GM23338 (cell line): ENCODE data around the gene SCFD2. TPM values are rescaled to one million over a fixed set of nuclear protein-coding genes. Genes with fewer than 3 reads are reported as not detected.

Experiments used
- ATAC-seq: fragments of 200-7000 bp; cut with Tn5 transposase; 3 replicates; pipeline ENCODE4 v1.9.1; 2020
- DNase-seq: peaks from one replicate; pipeline ENCODE4 v3.0.0-alpha.2; 2015; ENCODE audit warnings: low spot score
- H2AFZ ChIP-seq: fragments of 200-600 bp; sonication (generic); 2 replicates; pipeline ENCODE4 v1.8.0; 2016; ENCODE audit warnings: antibody characterized with exemption, mild to moderate bottlenecking, moderate library complexity
- H3F3A ChIP-seq: fragments of 200-600 bp; sonication (generic); replicated peaks from 2 replicates; pipeline ENCODE4 v1.8.0; 2017; ENCODE audit warnings: antibody characterized with exemption, mixed run types, low read depth
- H3K27ac ChIP-seq: fragments of 200-600 bp; sonication (generic); 2 replicates; pipeline ENCODE4 v1.6.1; 2016; ENCODE audit warnings: low read depth
- H3K27me3 ChIP-seq: fragments of 200-600 bp; sonication (generic); 2 replicates; pipeline ENCODE4 v1.8.0; 2016; ENCODE audit warnings: mild to moderate bottlenecking, mixed run types, moderate library complexity; ENCODE audit not compliant: insufficient read depth
- H3K36me3 ChIP-seq: fragments of 200-600 bp; sonication (generic); 2 replicates; pipeline ENCODE4 v1.8.0; 2016; ENCODE audit warnings: mild to moderate bottlenecking; ENCODE audit not compliant: insufficient read depth
- H3K4me1 ChIP-seq: fragments of 200-600 bp; sonication (generic); 2 replicates; pipeline ENCODE4 v1.8.0; 2016; ENCODE audit warnings: mild to moderate bottlenecking, moderate library complexity; ENCODE audit not compliant: insufficient read depth
- H3K4me2 ChIP-seq: fragments of 200-600 bp; sonication (generic); 2 replicates; pipeline ENCODE4 v1.7.1; 2017; ENCODE audit warnings: mixed run types
- H3K4me3 ChIP-seq: fragments of 200-600 bp; sonication (generic); 2 replicates; pipeline ENCODE4 v1.6.1; 2016; ENCODE audit warnings: mixed run types
- H3K79me2 ChIP-seq: fragments of 200-600 bp; sonication (generic); replicated peaks from 2 replicates; pipeline ENCODE4 v1.8.0; 2017; ENCODE audit warnings: mild to moderate bottlenecking; ENCODE audit not compliant: insufficient read depth
- H3K9me2 ChIP-seq: fragments of 200-600 bp; sonication (generic); 2 replicates; pipeline ENCODE4 v1.8.0; 2017; ENCODE audit not compliant: insufficient read depth
- H4K20me1 ChIP-seq: fragments of 200-600 bp; sonication (generic); replicated peaks from 2 replicates; pipeline ENCODE4 v1.8.0; 2017; ENCODE audit warnings: mild to moderate bottlenecking; ENCODE audit not compliant: insufficient read depth
- H3K27ac Mint-ChIP-seq: 2 replicates; pipeline ENCODE4 v1.8.0; 2020; ENCODE audit warnings: inconsistent platforms, mild to moderate bottlenecking, moderate library complexity, mixed read lengths
- H3K27me3 Mint-ChIP-seq: 3 replicates; pipeline ENCODE4 v1.8.0; 2022; ENCODE audit warnings: low read depth, mild to moderate bottlenecking, moderate library complexity, mixed read lengths, inconsistent platforms; ENCODE audit not compliant: insufficient read depth, poor library complexity
- H3K36me3 Mint-ChIP-seq: 3 replicates; pipeline ENCODE4 v1.8.0; 2021; ENCODE audit warnings: low read depth, mild to moderate bottlenecking, inconsistent platforms, moderate library complexity, mixed read lengths
- H3K4me1 Mint-ChIP-seq: 3 replicates; pipeline ENCODE4 v1.8.0; 2020; ENCODE audit warnings: mild to moderate bottlenecking, inconsistent platforms, mixed read lengths
- H3K4me3 Mint-ChIP-seq: 3 replicates; pipeline ENCODE4 v1.8.0; 2021; ENCODE audit warnings: moderate library complexity, mild to moderate bottlenecking, inconsistent platforms, mixed read lengths
- H3K9me3 Mint-ChIP-seq: 3 replicates; pipeline ENCODE4 v1.8.0; 2020; ENCODE audit warnings: moderate library complexity, mild to moderate bottlenecking, inconsistent platforms, mixed read lengths
- CREB1 ChIP-seq: fragments of 250-450 bp; sonication (Bioruptor Pico); IDR thresholded peaks from 2 replicates; pipeline ENCODE4 v1.5.0; 2020; ENCODE audit warnings: low read depth, mild to moderate bottlenecking, moderate library complexity
- CTCF ChIP-seq, 2 experiments: fragments of 200-600 bp in 1 of 2; sonication (generic) in 1 of 2; conservative IDR thresholded peaks; 2 replicates each; pipeline versions ENCODE4 v1.5.1 to v1.6.1; 2016 to 2017; ENCODE audit warnings: antibody characterized with exemption in 2 of 2, low read depth in 2 of 2, mild to moderate bottlenecking in 2 of 2, moderate library complexity in 1 of 2
- ETS1 ChIP-seq: IDR thresholded peaks from 2 replicates; pipeline ENCODE4 v1.6.1; 2016; ENCODE audit warnings: antibody characterized with exemption
- EZH2phosphoT487 ChIP-seq: fragments of 200-600 bp; sonication (generic); IDR thresholded peaks from one replicate; pipeline ENCODE4 v1.8.1; 2018; ENCODE audit warnings: antibody characterized with exemption; ENCODE audit not compliant: unreplicated experiment
- POLR2AphosphoS5 ChIP-seq: IDR thresholded peaks from 2 replicates; pipeline ENCODE4 v1.6.1; 2016; ENCODE audit warnings: antibody characterized with exemption, low read depth
- STAT1 ChIP-seq: IDR thresholded peaks from one replicate; pipeline ENCODE4 v1.6.1; 2016; ENCODE audit warnings: antibody characterized with exemption; ENCODE audit not compliant: unreplicated experiment
- ZNF114 ChIP-seq: fragments of 250-450 bp; sonication (Bioruptor Pico); IDR thresholded peaks from 2 replicates; pipeline ENCODE4 v1.5.0; 2020; ENCODE audit warnings: mild to moderate bottlenecking, moderate library complexity
- ZNF331 ChIP-seq: fragments of 250-450 bp; sonication (Bioruptor Pico); IDR thresholded peaks from 2 replicates; pipeline ENCODE4 v1.5.0; 2020; ENCODE audit warnings: low read depth, mild to moderate bottlenecking, moderate library complexity
- ZNF462 ChIP-seq: fragments of 250-450 bp; sonication (Bioruptor Pico); IDR thresholded peaks from 2 replicates; pipeline ENCODE4 v1.5.0; 2020; ENCODE audit warnings: mild to moderate bottlenecking, moderate library complexity
- long read RNA-seq: library from polyadenylated mRNA; unstranded; transcript quantifications from one replicate; pipeline ENCODE4 v2.0.0, GENCODE V29; 2020; ENCODE audit not compliant: unreplicated experiment
- polyA plus RNA-seq: library from polyadenylated mRNA; unstranded; fragments of >200 nt; fragmentation: Nextera tagmentation; extraction: Ambion mirVana; gene quantifications from 2 replicates; pipeline ENCODE4 v1.2.1, GENCODE V29; 2016
- total RNA-seq: library from RNA; depleted of rRNA; stranded (reverse); fragments of >200 nt; shearing (Covaris generic); gene quantifications from 2 replicates; pipeline ENCODE4 v1.2.3, GENCODE V29; 2014; rRNA removed

The SCFD2 gene
- total RNA-seq (15.3 and 17.5 TPM in 2 replicates), polyA plus RNA-seq (5.4 and 5.7 TPM in 2 replicates)
- long read RNA-seq, partial matches to known transcripts, result 1 of 2 reads
- long read RNA-seq, other reads (novel, unspliced or antisense), result 1 of 2 reads

GRCh38 chr4:53365486-53366300 lies at the start of gene SCFD2:
SCFD2 (minus strand) TSS chr4:53366061.
- peaks cover 4% of the 10 kb centered on the region; the same call in 1 of the 3 replicates for H3K36me3 Mint-ChIP-seq

More at GRCh38 chr4:53365486-53366300, at the start of gene SCFD2:
- ATAC-seq (peak; percentile 99), DNase-seq (peak; percentile 99)
- TF ChIP-seq ZNF114 (CRISPR knock-in tag) (no peak), CTCF (conservative IDR thresholded peaks at IDR 0.05; ENCODE audit: low read depth in 2 of 2) (no peak), CREB1 (CRISPR knock-in tag) (peak; percentile 96), POLR2AphosphoS5 (peak; percentile 59), STAT1 (no peak), EZH2phosphoT487 (no peak), ZNF462 (CRISPR knock-in tag) (no peak), ETS1 (peak; percentile 47; the same call in 1 of the 2 replicates), ZNF331 (CRISPR knock-in tag) (no peak)
- Mint-ChIP-seq H3K9me3 (no peaks in the 10 kb centered on the region), H3K27ac (peak within 1 kb of the TSS; percentile 79; the same call in 1 of the 2 replicates), H3K4me1 (peaks cover 10% of the 10 kb centered on the region), H3K27me3 (peaks cover 16% of the 10 kb centered on the region), H3K4me3 (peak within 1 kb of the TSS; percentile 94)
- no peak within 1 kb of the TSS for H3K27ac ChIP-seq
- peaks cover 22% of the 10 kb centered on the region; the same call in 1 of the 2 replicates for H3K27me3 ChIP-seq
- peaks cover 12% of the 10 kb centered on the region; the same call in 1 of the 2 replicates for H3K4me1 ChIP-seq
- H3K9me2 ChIP-seq, result peaks cover 8% of the 10 kb centered on the region; the same call in 1 of the 2 replicates
- H3K4me2 ChIP-seq, result peak within 1 kb of the TSS; percentile 98
- H4K20me1 ChIP-seq, result no peaks in the 10 kb centered on the region
- peak within 1 kb of the TSS; percentile 93 for H3K4me3 ChIP-seq
- peak within 1 kb of the TSS; percentile 99 for H2AFZ ChIP-seq
- no peaks in the 10 kb centered on the region for H3K36me3 ChIP-seq
- H3K79me2 ChIP-seq, result peaks cover 21% of the 10 kb centered on the region
- H3F3A ChIP-seq, result no peaks in the 10 kb centered on the region
